ENCODE data around the gene MPDZ. TPM values are rescaled to one million over a fixed set of nuclear protein-coding genes. Genes with fewer than 3 reads are reported as not detected.

Gene MPDZ
- total RNA-seq, 1 donor from 2014 or later, result 88.3 TPM

GRCh38 chr9:13267743-13268142 lies 11.7 kb downstream of the MPDZ start:
- H3K4me1 Mint-ChIP-seq, result peaks cover 34% of the 10 kb centered on the region
- H3K4me2 ChIP-seq, result peak overlapping the region; percentile 59
- no peak overlapping the region for H3K27ac Mint-ChIP-seq
- H3K27me3 ChIP-seq, result no peaks in the 10 kb centered on the region
- peaks cover 25% of the 10 kb centered on the region for H3K36me3 Mint-ChIP-seq
- no peak overlapping the region for H3K9ac ChIP-seq
- no peaks in the 10 kb centered on the region for H3F3A ChIP-seq (ENCODE audit: low read depth)
- no peaks in the 10 kb centered on the region for H3K27me3 Mint-ChIP-seq (ENCODE audit: insufficient read depth, low read depth)
- peaks cover 39% of the 10 kb centered on the region for H3K4me1 ChIP-seq
- H4K20me1 ChIP-seq (ENCODE audit: low read depth), result peaks cover 56% of the 10 kb centered on the region
- no peaks in the 10 kb centered on the region for H3K9me3 ChIP-seq (ENCODE audit: low read depth)
- no peaks in the 10 kb centered on the region for H3K36me3 ChIP-seq
- TF ChIP-seq EZH2phosphoT487 (IDR thresholded peaks at IDR 0.05) (no peak), CTCF (IDR thresholded peaks at IDR 0.05) (no peak), EZH2 (IDR thresholded peaks at IDR 0.05) (no peak)
- no peak overlapping the region for H3K4me3 ChIP-seq
- no peak overlapping the region for H3K27ac ChIP-seq
- no peaks in the 10 kb centered on the region for H3K9me3 Mint-ChIP-seq
- H2AFZ ChIP-seq (replicated peaks), result no peak overlapping the region
- no peak overlapping the region for H3K4me3 Mint-ChIP-seq
- no peak for DNase-seq (ENCODE audit: low spot score)
- H3K79me2 ChIP-seq (ENCODE audit: low read depth), result peaks cover 98% of the 10 kb centered on the region

- H3K4me2 ChIP-seq, result peak overlapping the region; percentile 59
- TF ChIP-seq EZH2phosphoT487 (IDR thresholded peaks at IDR 0.05) (no peak), EZH2 (IDR thresholded peaks at IDR 0.05) (no peak), CTCF (IDR thresholded peaks at IDR 0.05) (no peak)
- peaks cover 50% of the 10 kb centered on the region for H4K20me1 ChIP-seq (ENCODE audit: low read depth)
- peaks cover 98% of the 10 kb centered on the region for H3K79me2 ChIP-seq (ENCODE audit: low read depth)
- no peaks in the 10 kb centered on the region for H3K9me3 ChIP-seq (ENCODE audit: low read depth)
- no peaks in the 10 kb centered on the region for H3K27me3 Mint-ChIP-seq (ENCODE audit: insufficient read depth, low read depth)
- H3K36me3 ChIP-seq, result no peaks in the 10 kb centered on the region
- H3K4me1 ChIP-seq, result peaks cover 39% of the 10 kb centered on the region
- no peak for DNase-seq (ENCODE audit: low spot score)
- peaks cover 23% of the 10 kb centered on the region for H3K36me3 Mint-ChIP-seq
- no peak overlapping the region for H3K4me3 ChIP-seq
- H3K27me3 ChIP-seq, result no peaks in the 10 kb centered on the region
- H3F3A ChIP-seq (ENCODE audit: low read depth), result no peaks in the 10 kb centered on the region
- peaks cover 2% of the 10 kb centered on the region for H3K9me3 Mint-ChIP-seq
- H3K27ac Mint-ChIP-seq, result no peak overlapping the region
- H3K4me1 Mint-ChIP-seq, result peaks cover 34% of the 10 kb centered on the region
- peak overlapping the region; percentile 30 for H3K27ac ChIP-seq
- no peak overlapping the region for H2AFZ ChIP-seq (replicated peaks)
- no peak overlapping the region for H3K4me3 Mint-ChIP-seq
- H3K9ac ChIP-seq, result no peak overlapping the region
Observed at GRCh38 chr9:13266167-13266566, 13.3 kb downstream of the MPDZ start.

- Mint-ChIP-seq H3K36me3 (peaks cover 35% of the 10 kb centered on the region), H3K27ac (no peak overlapping the region), H3K4me1 (peaks cover 31% of the 10 kb centered on the region), H3K27me3 (ENCODE audit: insufficient read depth, low read depth) (no peaks in the 10 kb centered on the region), H3K9me3 (peaks cover 13% of the 10 kb centered on the region), H3K4me3 (no peak overlapping the region)
- Histone ChIP-seq H3K4me1 (peaks cover 39% of the 10 kb centered on the region), H3K27ac (no peak overlapping the region), H3K79me2 (ENCODE audit: low read depth) (peaks cover 99% of the 10 kb centered on the region), H3K9ac (no peak overlapping the region), H3K4me3 (no peak overlapping the region), H2AFZ (replicated peaks) (no peak overlapping the region), H3K36me3 (no peaks in the 10 kb centered on the region), H3K9me3 (ENCODE audit: low read depth) (no peaks in the 10 kb centered on the region), H3K4me2 (no peak overlapping the region), H3F3A (ENCODE audit: low read depth) (no peaks in the 10 kb centered on the region), H4K20me1 (ENCODE audit: low read depth) (peaks cover 48% of the 10 kb centered on the region), H3K27me3 (no peaks in the 10 kb centered on the region)
- no peak for TF ChIP-seq EZH2phosphoT487 (IDR thresholded peaks at IDR 0.05)
- TF ChIP-seq CTCF (IDR thresholded peaks at IDR 0.05), result no peak
- no peak for DNase-seq (ENCODE audit: low spot score)
Observed at GRCh38 chr9:13264788-13265187, 14.7 kb downstream of the MPDZ start.

Measured in neural progenitor cell (in vitro differentiated cells).